GM19467 (cell line): ENCODE measurements around the gene TTLL5.

Experiments
- ATAC-seq: cut with Tn5 transposase; IDR thresholded peaks from one replicate; pipeline ENCODE4 v1.9.1; 2021; ENCODE audit warnings: mild to moderate bottlenecking, moderate library complexity; ENCODE audit not compliant: unreplicated experiment

Gene TTLL5

GRCh38 chr14:75783602-75784313 is 122.7 kb downstream of the TTLL5 start:
- no peak for ATAC-seq

GRCh38 chr14:75784314-75784686 is 123.3 kb downstream of the TTLL5 start:
- no peak for ATAC-seq

- ATAC-seq: no peak
These were observed 132.8 kb downstream of the TTLL5 start for GRCh38 chr14:75793806-75794205.

- no peak for ATAC-seq
These were observed 133.6 kb downstream of the TTLL5 start for GRCh38 chr14:75794615-75795038.

- no peak for ATAC-seq
These were observed 139.7 kb downstream of the TTLL5 start for GRCh38 chr14:75800792-75801191.

- no peak for ATAC-seq
These were observed 141.4 kb downstream of the TTLL5 start for GRCh38 chr14:75802486-75802885.

GRCh38 chr14:75803765-75804164 is 142.7 kb downstream of the TTLL5 start:
- ATAC-seq: no peak

- no peak for ATAC-seq
These were observed 143.7 kb downstream of the TTLL5 start for GRCh38 chr14:75804570-75805275.

GRCh38 chr14:75805646-75806045 is 144.6 kb downstream of the TTLL5 start:
- ATAC-seq: no peak

GRCh38 chr14:75806352-75806832 is 145.3 kb downstream of the TTLL5 start:
- no peak for ATAC-seq

GRCh38 chr14:75807667-75808360 is 146.8 kb downstream of the TTLL5 start:
- no peak for ATAC-seq

- ATAC-seq: no peak
These were observed 150.2 kb downstream of the TTLL5 start for GRCh38 chr14:75811136-75811829.

- no peak for ATAC-seq
These were observed 150.9 kb downstream of the TTLL5 start for GRCh38 chr14:75811872-75812499.

GRCh38 chr14:75812622-75813021 is 151.6 kb downstream of the TTLL5 start:
- no peak for ATAC-seq

GRCh38 chr14:75820761-75821160 is 159.7 kb downstream of the TTLL5 start:
- no peak for ATAC-seq

- no peak for ATAC-seq
These were observed 160.9 kb downstream of the TTLL5 start for GRCh38 chr14:75821831-75822521.

- ATAC-seq: no peak
These were observed 161.6 kb downstream of the TTLL5 start for GRCh38 chr14:75822522-75823141.

GRCh38 chr14:75823334-75823733 is 162.3 kb downstream of the TTLL5 start:
- ATAC-seq: no peak

- no peak for ATAC-seq
These were observed 163.3 kb downstream of the TTLL5 start for GRCh38 chr14:75824318-75824717.

GRCh38 chr14:75825147-75825592 is 164.1 kb downstream of the TTLL5 start:
- no peak for ATAC-seq
